DMS153 treated with DMSO at 0.1 percent for 48 hours (cell line): ENCODE measurements around the gene SNN.

Experiments used
- DNase-seq: peaks from one replicate; lab custom pipeline; 2025; ENCODE audit not compliant: unreplicated experiment; lab: John Stamatoyannopoulos, UW

The SNN gene

GRCh38 chr16:11727796-11728543 lies 59.7 kb downstream of the SNN start:
- no peak for DNase-seq
